WI38 (cell line): ENCODE measurements around the gene CLDN19.
A peak's percentile ranks its signal among the peaks of the same experiment; 100 is the strongest.

Source experiments
- H3K4me3 ChIP-seq: 2 replicates; pipeline ENCODE4 v1.5.1; 2011; ENCODE audit warnings: low read depth, mild to moderate bottlenecking, control low read depth, low read length
- TF ChIP-seq, protein P1 (sequence below): IDR thresholded peaks from 2 replicates; pipeline ENCODE4 v1.5.1; 2012; ENCODE audit warnings: low read depth, mild to moderate bottlenecking, control low read depth, low read length

CLDN19 gene

GRCh38 chr1:42779725-42780124 lies 39.7 kb upstream of the CLDN19 start:
- TF ChIP-seq, protein P1, sequence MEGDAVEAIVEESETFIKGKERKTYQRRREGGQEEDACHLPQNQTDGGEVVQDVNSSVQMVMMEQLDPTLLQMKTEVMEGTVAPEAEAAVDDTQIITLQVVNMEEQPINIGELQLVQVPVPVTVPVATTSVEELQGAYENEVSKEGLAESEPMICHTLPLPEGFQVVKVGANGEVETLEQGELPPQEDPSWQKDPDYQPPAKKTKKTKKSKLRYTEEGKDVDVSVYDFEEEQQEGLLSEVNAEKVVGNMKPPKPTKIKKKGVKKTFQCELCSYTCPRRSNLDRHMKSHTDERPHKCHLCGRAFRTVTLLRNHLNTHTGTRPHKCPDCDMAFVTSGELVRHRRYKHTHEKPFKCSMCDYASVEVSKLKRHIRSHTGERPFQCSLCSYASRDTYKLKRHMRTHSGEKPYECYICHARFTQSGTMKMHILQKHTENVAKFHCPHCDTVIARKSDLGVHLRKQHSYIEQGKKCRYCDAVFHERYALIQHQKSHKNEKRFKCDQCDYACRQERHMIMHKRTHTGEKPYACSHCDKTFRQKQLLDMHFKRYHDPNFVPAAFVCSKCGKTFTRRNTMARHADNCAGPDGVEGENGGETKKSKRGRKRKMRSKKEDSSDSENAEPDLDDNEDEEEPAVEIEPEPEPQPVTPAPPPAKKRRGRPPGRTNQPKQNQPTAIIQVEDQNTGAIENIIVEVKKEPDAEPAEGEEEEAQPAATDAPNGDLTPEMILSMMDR: no peak
- no peak overlapping the region for H3K4me3 ChIP-seq

- TF ChIP-seq, protein P1: peak; percentile 74
- H3K4me3 ChIP-seq: no peak overlapping the region
Observed at GRCh38 chr1:42777852-42778251, 37.8 kb upstream of the CLDN19 start.

- TF ChIP-seq, protein P1: no peak
- no peak overlapping the region for H3K4me3 ChIP-seq
Observed at GRCh38 chr1:42776502-42776901, 36.5 kb upstream of the CLDN19 start.

DNA sequence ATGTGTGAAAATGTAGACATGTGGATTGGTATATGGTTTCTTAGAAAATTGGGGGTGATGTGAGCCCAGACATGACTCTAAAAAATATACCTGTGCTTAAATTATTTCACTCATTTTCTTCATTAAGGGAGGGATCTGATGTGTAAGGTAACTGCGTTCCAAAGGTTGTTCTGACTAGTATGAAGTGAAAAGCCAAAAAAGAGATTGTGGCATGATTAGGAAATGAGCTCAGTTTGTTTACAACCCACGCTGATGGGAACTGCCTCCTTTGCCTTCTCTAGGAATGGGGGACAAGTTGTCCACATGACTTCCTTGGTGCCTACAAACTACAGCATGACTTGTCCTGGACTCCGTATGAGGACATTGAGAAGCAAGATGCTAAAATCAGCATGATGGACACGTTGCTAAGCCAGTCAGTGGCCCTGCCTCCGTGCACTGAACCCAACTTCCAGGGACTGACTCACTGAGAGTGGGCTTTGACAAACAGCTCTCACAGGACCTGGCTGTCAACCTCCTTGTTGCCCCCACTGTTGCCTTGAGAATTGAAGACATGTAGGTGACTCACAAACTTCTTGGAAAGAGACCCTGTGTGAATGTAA lies 35.0 kb upstream of the CLDN19 start:
- no peak overlapping the region for H3K4me3 ChIP-seq
- TF ChIP-seq, protein P1: no peak

- TF ChIP-seq, protein P1: no peak
Observed at GRCh38 chr1:42773420-42773819, 33.4 kb upstream of the CLDN19 start.

DNA sequence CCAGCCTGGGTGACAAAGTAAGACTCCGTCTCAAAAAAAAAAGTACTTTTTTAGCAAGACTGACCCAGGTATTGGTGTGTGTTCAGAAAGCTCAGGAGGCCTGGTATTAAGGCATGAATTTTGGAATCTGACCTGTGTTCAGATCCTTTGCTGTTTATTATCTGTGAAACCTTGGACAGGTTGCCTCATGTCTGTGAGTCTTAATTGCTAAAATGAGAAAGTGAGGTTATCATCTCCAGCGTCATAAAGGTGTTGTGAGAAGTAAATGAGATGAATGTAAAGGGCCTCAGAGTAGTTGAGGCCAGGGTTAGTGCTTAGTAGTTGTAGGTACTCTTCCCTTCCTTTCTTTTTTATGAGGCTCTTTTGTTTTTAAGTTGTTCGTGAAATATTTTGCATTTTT lies 29.8 kb upstream of the CLDN19 start:
- TF ChIP-seq, protein P1: no peak
- no peak overlapping the region for H3K4me3 ChIP-seq

More at GRCh38 chr1:42773420-42773819, 33.4 kb upstream of the CLDN19 start:
- H3K4me3 ChIP-seq: no peak overlapping the region

DNA sequence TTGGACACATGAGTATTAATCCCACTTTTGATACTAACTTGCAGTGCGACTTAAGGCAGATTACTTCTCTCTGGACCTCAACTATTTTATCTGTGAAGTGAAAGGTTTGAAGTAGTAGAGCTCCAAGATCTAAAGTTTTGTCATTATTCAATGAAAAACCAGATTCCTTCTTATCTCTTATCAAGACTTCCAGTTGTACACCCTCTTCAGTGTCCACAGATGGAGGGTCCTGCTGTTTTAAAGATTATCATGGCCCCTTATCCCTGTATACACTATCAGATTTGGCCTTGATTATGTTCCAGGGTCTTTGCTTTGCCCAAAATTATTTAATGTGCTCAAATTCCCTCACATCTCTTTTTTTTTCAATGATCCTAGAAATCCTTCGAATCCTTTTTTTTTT lies 28.1 kb upstream of the CLDN19 start:
- H3K4me3 ChIP-seq: peak overlapping the region; percentile 79
- TF ChIP-seq, protein P1: no peak
